ENCODE measurements around the gene FBLN1.

The FBLN1 gene

GRCh38 chr22:45642986-45643385 is 140.3 kb downstream of the FBLN1 start:
- DNase-seq, result peak in 1 of 2 donors; percentile 10

GRCh38 chr22:45644714-45645113 is 142.0 kb downstream of the FBLN1 start:
- no peak for DNase-seq

GRCh38 chr22:45645150-45645525 is 142.5 kb downstream of the FBLN1 start:
- no peak for DNase-seq

GRCh38 chr22:45645526-45646414 is 143.1 kb downstream of the FBLN1 start:
- DNase-seq, result peak; percentile 44 to 56

- no peak for DNase-seq
Observed at GRCh38 chr22:45647532-45648225, 145.0 kb downstream of the FBLN1 start.

- DNase-seq, result no peak
Observed at GRCh38 chr22:45648301-45649117, 145.8 kb downstream of the FBLN1 start.

- no peak for DNase-seq
Observed at GRCh38 chr22:45649809-45650208, 147.1 kb downstream of the FBLN1 start.

- DNase-seq, result no peak
Observed at GRCh38 chr22:45650721-45651120, 148.0 kb downstream of the FBLN1 start.

Data from inflammatory macrophage (primary cell).